HUES6 (cell line): ENCODE results near the gene TFPT.

Experiments used
- H3K27ac ChIP-seq: 2 replicates; pipeline ENCODE4 v1.7.0; 2013; ENCODE audit warnings: low read depth, mild to moderate bottlenecking, low read length, inconsistent platforms
- H3K27me3 ChIP-seq: 2 replicates; pipeline ENCODE4 v1.6.1; 2013; ENCODE audit warnings: low read length; ENCODE audit not compliant: control insufficient read depth, insufficient read depth
- H3K36me3 ChIP-seq: 2 replicates; pipeline ENCODE4 v1.6.1; 2013; ENCODE audit warnings: low read length; ENCODE audit not compliant: control insufficient read depth, insufficient read depth
- H3K4me1 ChIP-seq: 2 replicates; pipeline ENCODE4 v1.6.1; 2013; ENCODE audit warnings: low read length; ENCODE audit not compliant: control insufficient read depth, insufficient read depth
- H3K4me3 ChIP-seq: 2 replicates; pipeline ENCODE4 v1.5.1; 2013; ENCODE audit warnings: low read depth, low read length
- H3K9ac ChIP-seq: one replicate; pipeline ENCODE4 v1.6.1; 2013; ENCODE audit warnings: mild to moderate bottlenecking, low read length
- H3K9me3 ChIP-seq: 2 replicates; pipeline ENCODE4 v1.6.1; 2013; ENCODE audit warnings: low read depth, low read length; ENCODE audit not compliant: control insufficient read depth, insufficient read depth

The TFPT gene

GRCh38 chr19:54063350-54064116 lies 51.9 kb downstream of the TFPT start, which contains the start of gene VSTM1:
TSS of gene VSTM1 (minus strand) at chr19:54063897. CDS start at chr19:54063777, 120 bp downstream.
- H3K9me3 ChIP-seq = no peaks in the 10 kb centered on the region
- H3K4me3 ChIP-seq = no peak within 1 kb of the TSS
- H3K36me3 ChIP-seq = no peaks in the 10 kb centered on the region
- H3K9ac ChIP-seq = no peak within 1 kb of the TSS
- H3K27ac ChIP-seq = no peak within 1 kb of the TSS
- no peaks in the 10 kb centered on the region for H3K27me3 ChIP-seq
- H3K4me1 ChIP-seq = no peaks in the 10 kb centered on the region

GRCh38 chr19:54062643-54063042 lies 52.8 kb downstream of the TFPT start:
- no peak overlapping the region for H3K4me3 ChIP-seq

More at GRCh38 chr19:54062643-54063042, 52.8 kb downstream of the TFPT start:
- Histone ChIP-seq H3K9ac (no peak overlapping the region), H3K9me3 (no peaks in the 10 kb centered on the region), H3K4me1 (no peaks in the 10 kb centered on the region), H3K36me3 (no peaks in the 10 kb centered on the region), H3K27me3 (no peaks in the 10 kb centered on the region), H3K27ac (no peak overlapping the region)
